CD4-positive, alpha-beta T cell (primary cell): ENCODE data around the gene PLCH2. TPM values are rescaled to one million over a fixed set of nuclear protein-coding genes. Genes with fewer than 3 reads are reported as not detected.

ENCODE experiments used
- ATAC-seq: fragments of 200-7000 bp; cut with Tn5 transposase; one replicate; pipeline ENCODE4 v1.10.0; 2022; ENCODE audit warnings: mild to moderate bottlenecking; ENCODE audit not compliant: poor library complexity
- CTCF ChIA-PET: fragments of 350-600 bp; sonication (Branson Sonifier 250); formaldehyde crosslinking; loops from one replicate; lab custom pipeline; 2021; ENCODE audit warnings: antibody characterized with exemption, inconsistent platforms; lab: Charles Lee
- POLR2A ChIA-PET: fragments of 350-600 bp; sonication (Branson Sonifier 250); formaldehyde crosslinking; loops from one replicate; lab custom pipeline; 2021; ENCODE audit warnings: antibody characterized with exemption, inconsistent platforms; lab: Charles Lee
- DNase-seq, 14 experiments: peaks; one replicate each; pipeline ENCODE4 v3.0.0-alpha.2; 2013 to 2020; ENCODE audit warnings: mixed read lengths in 2 of 14
- H3K27ac ChIP-seq, 2 donors: one replicate each; pipeline versions ENCODE4 v1.5.1 to v1.7.0; 2013; ENCODE audit warnings: low read length in 2 of 2, low read depth in 1 of 2, mild to moderate bottlenecking in 1 of 2
- H3K27me3 ChIP-seq, 2 experiments: 1 replicate in 1 of 2; 2 replicates in 1 of 2; pipeline versions ENCODE4 v1.6.1 to v1.7.0; 2013; ENCODE audit warnings: low read length in 2 of 2, control low read depth in 1 of 2, mild to moderate bottlenecking in 1 of 2, moderate library complexity in 1 of 2; ENCODE audit not compliant: insufficient read depth in 2 of 2, control insufficient read depth in 1 of 2
- H3K36me3 ChIP-seq: one replicate; pipeline ENCODE4 v1.6.1; 2013; ENCODE audit warnings: low read length, control low read depth; ENCODE audit not compliant: insufficient read depth
- H3K4me1 ChIP-seq: one replicate; pipeline ENCODE4 v1.6.1; 2013; ENCODE audit warnings: low read length, control low read depth; ENCODE audit not compliant: insufficient read depth
- H3K4me3 ChIP-seq: one replicate; pipeline ENCODE4 v1.5.1; 2013; ENCODE audit warnings: mild to moderate bottlenecking, low read length, moderate library complexity
- H3K9me3 ChIP-seq, 2 experiments: 1 replicate in 1 of 2; 2 replicates in 1 of 2; pipeline versions ENCODE4 v1.6.1 to v1.7.0; 2013; ENCODE audit warnings: low read length in 2 of 2, mild to moderate bottlenecking in 2 of 2, control low read depth in 1 of 2, moderate library complexity in 1 of 2; ENCODE audit not compliant: control insufficient read depth in 1 of 2, insufficient read depth in 1 of 2
- H3K27ac Mint-ChIP-seq: one replicate; pipeline ENCODE4 v1.8.0; 2020; ENCODE audit warnings: mixed read lengths
- H3K27me3 Mint-ChIP-seq: one replicate; pipeline ENCODE4 v1.8.0; 2021; ENCODE audit warnings: mixed read lengths
- H3K36me3 Mint-ChIP-seq: one replicate; pipeline ENCODE4 v1.8.0; 2021; ENCODE audit warnings: low read depth, mixed read lengths
- H3K4me1 Mint-ChIP-seq: one replicate; pipeline ENCODE4 v1.8.0; 2021; ENCODE audit warnings: low read depth, mixed read lengths
- H3K4me3 Mint-ChIP-seq: one replicate; pipeline ENCODE4 v1.8.0; 2020; ENCODE audit warnings: mild to moderate bottlenecking, mixed read lengths
- H3K9me3 Mint-ChIP-seq: one replicate; pipeline ENCODE4 v1.8.0; 2020; ENCODE audit warnings: mixed read lengths
- intact Hi-C, 2 experiments: fragments of 100-400 bp; cut with DNase I in 1 of 2; cut with micrococcal nuclease in 1 of 2; formaldehyde crosslinking; loops; one replicate each; pipeline versions ENCODE4 v1.15.1 to v1.9.0; 2023 to 2025; cut with DNase I, micrococcal nuclease
- total RNA-seq, 174 experiments: library from RNA in 2 of 174; stranded (reverse) in 2 of 174; gene quantifications; one replicate each; pipeline ENCODE4 v1.2.3 and lab custom pipeline; 2021 to 2026
- TF ChIP-seq, protein P1 (sequence below): fragments of 200-600 bp; IDR thresholded peaks from one replicate; pipeline ENCODE4 v1.8.0; 2022; ENCODE audit warnings: antibody characterized with exemption, mild to moderate bottlenecking

PLCH2 gene
- total RNA-seq, 2 experiments from 2014 or later: 47.6 to 48.1 TPM

GRCh38 chr1:2473198-2473597 lies 2.9 kb upstream of the PLCH2 start:
- Histone ChIP-seq H3K27ac (no peak overlapping the region), H3K27me3 (no peaks in the 10 kb centered on the region), H3K4me1 (no peaks in the 10 kb centered on the region), H3K36me3 (no peaks in the 10 kb centered on the region), H3K4me3 (no peak overlapping the region), H3K9me3 (no peaks in the 10 kb centered on the region)
- ATAC-seq (no peak), DNase-seq (no peak)
- Mint-ChIP-seq H3K9me3 (no peaks in the 10 kb centered on the region), H3K4me1 (peaks cover 6% of the 10 kb centered on the region), H3K27ac (no peak overlapping the region), H3K27me3 (no peaks in the 10 kb centered on the region), H3K36me3 (no peaks in the 10 kb centered on the region), H3K4me3 (no peak overlapping the region)
- ChIA-PET POLR2A (no interaction called here), CTCF (no interaction called here)
- intact Hi-C loops: no loop called here
- TF ChIP-seq, protein P1, sequence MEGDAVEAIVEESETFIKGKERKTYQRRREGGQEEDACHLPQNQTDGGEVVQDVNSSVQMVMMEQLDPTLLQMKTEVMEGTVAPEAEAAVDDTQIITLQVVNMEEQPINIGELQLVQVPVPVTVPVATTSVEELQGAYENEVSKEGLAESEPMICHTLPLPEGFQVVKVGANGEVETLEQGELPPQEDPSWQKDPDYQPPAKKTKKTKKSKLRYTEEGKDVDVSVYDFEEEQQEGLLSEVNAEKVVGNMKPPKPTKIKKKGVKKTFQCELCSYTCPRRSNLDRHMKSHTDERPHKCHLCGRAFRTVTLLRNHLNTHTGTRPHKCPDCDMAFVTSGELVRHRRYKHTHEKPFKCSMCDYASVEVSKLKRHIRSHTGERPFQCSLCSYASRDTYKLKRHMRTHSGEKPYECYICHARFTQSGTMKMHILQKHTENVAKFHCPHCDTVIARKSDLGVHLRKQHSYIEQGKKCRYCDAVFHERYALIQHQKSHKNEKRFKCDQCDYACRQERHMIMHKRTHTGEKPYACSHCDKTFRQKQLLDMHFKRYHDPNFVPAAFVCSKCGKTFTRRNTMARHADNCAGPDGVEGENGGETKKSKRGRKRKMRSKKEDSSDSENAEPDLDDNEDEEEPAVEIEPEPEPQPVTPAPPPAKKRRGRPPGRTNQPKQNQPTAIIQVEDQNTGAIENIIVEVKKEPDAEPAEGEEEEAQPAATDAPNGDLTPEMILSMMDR: no peak

GRCh38 chr1:2474104-2474844 lies 1.8 kb upstream of the PLCH2 start:
- H3K36me3 Mint-ChIP-seq: no peaks in the 10 kb centered on the region
- H3K27ac Mint-ChIP-seq: no peak overlapping the region
- no peaks in the 10 kb centered on the region for H3K9me3 Mint-ChIP-seq
- ATAC-seq: no peak
- DNase-seq: no peak
- intact Hi-C loops: no loop called here
- Histone ChIP-seq H3K27ac (no peak overlapping the region), H3K4me3 (no peak overlapping the region), H3K27me3 (no peaks in the 10 kb centered on the region), H3K4me1 (no peaks in the 10 kb centered on the region), H3K9me3 (no peaks in the 10 kb centered on the region), H3K36me3 (no peaks in the 10 kb centered on the region)
- ChIA-PET CTCF (no interaction called here), POLR2A (no interaction called here)
- no peaks in the 10 kb centered on the region for H3K27me3 Mint-ChIP-seq
- no peak overlapping the region for H3K4me3 Mint-ChIP-seq
- TF ChIP-seq, protein P1: no peak
- H3K4me1 Mint-ChIP-seq: no peaks in the 10 kb centered on the region

GRCh38 chr1:2474933-2475371 lies 1.1 kb upstream of the PLCH2 start:
- POLR2A ChIA-PET: no interaction called here

More at GRCh38 chr1:2474933-2475371, 1.1 kb upstream of the PLCH2 start:
- DNase-seq (no peak), ATAC-seq (no peak)
- TF ChIP-seq, protein P1: no peak
- Histone ChIP-seq H3K36me3 (no peaks in the 10 kb centered on the region), H3K9me3 (no peaks in the 10 kb centered on the region), H3K27ac (no peak overlapping the region), H3K4me1 (no peaks in the 10 kb centered on the region), H3K4me3 (no peak overlapping the region), H3K27me3 (no peaks in the 10 kb centered on the region)
- Mint-ChIP-seq H3K27me3 (no peaks in the 10 kb centered on the region), H3K9me3 (no peaks in the 10 kb centered on the region), H3K4me1 (no peaks in the 10 kb centered on the region), H3K4me3 (no peak overlapping the region), H3K36me3 (no peaks in the 10 kb centered on the region), H3K27ac (no peak overlapping the region)
- intact Hi-C loops: no loop called here
- CTCF ChIA-PET: no interaction called here
